OCI-M1 (cell line): Measurements from ENCODE around the gene STK10.

ENCODE experiments used
- DNase-seq: peaks from one replicate; lab custom pipeline; 2025; lab: John Stamatoyannopoulos, UW

STK10 gene

GRCh38 chr5:172188893-172189692, 1.1 kb upstream of the STK10 start:
- no peak for DNase-seq

DNA sequence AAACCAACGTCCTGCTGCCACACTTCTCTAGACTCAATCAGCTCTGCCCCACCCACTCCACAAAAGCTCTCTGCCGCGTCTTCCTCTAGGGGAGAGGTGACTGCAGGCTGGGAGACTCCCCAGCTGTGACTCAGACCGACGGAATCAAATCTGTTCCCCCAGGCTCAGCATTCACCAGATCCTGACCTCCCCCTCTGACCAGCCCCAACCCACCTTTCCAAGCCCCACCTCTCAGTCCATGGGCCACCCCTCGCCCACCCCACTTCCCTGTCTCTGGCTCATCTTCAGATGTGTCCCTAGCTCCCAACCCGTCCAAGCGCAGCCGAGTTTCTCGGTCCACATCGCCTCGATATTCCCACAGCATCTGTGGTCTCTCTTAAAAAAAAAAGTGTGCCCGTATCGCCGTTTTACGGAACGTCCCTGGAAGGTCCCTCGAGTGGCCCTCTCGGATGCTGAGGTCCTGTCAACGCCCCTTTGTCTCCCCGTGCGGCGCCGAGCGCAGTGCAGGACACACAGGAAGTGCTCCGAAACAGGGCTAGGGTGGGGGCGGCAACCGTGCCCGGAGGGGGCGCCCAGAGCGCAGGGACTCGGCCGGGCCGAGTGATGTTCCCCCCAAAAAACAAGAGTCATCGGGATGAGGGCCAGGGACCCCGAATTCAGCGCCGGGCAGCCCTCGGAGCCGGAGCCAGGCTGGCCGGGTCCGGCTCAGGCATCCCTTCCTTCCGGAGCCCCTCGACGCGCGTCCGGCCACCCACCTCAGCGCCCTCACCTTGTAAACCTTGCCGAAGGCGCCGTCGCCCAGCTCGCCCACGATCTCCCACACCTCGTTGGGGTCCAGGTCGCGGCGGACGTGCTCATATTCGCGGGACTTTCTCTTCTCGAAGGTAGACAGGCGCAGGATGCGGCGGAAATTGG, 649 bp downstream of the STK10 start:
- peak; percentile 56 for DNase-seq

GRCh38 chr5:172186114-172186695, 1.8 kb downstream of the STK10 start:
- DNase-seq: no peak

DNA sequence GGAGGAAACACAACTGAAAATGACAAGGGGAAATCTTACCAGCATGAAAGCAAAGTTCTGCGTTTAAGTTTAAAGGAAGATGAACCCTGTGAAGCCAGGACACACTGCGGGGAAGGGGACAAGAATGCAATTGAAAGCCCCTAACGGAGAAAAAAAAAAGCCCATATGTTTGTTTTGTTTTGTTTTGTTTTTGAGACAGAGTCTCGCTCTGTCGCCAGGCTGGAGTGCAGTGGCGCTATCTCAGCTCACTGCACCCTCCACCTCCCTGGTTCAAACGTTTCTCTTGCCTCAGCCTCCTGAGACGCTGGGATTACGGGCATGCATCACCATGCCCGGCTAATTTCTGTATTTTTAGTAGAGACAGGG, 2.9 kb downstream of the STK10 start:
- DNase-seq: no peak

DNA sequence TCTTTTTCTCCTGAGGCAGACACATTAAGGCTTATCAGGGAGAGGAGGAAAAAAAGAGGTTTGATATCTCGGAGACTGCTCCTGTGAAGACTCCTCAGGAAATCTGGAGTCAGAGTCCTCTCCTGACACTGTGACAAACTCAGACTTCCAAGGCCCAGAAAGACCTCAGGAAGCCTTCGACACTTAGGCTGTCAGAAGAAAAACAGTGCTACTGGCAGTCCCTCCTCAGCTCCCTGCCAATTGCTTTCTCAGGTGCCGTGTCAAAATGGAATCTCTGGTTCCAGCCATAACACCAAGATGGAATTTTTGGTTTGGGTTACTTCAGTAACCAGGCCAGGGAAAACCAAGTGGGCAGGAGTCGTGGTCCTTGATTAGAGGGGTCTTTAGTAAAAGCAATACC, 4.1 kb downstream of the STK10 start:
- DNase-seq: no peak

- DNase-seq: no peak
Measured at GRCh38 chr5:172182291-172182690, 5.7 kb downstream of the STK10 start.

GRCh38 chr5:172180936-172181335, 7.1 kb downstream of the STK10 start:
- DNase-seq: no peak

DNA sequence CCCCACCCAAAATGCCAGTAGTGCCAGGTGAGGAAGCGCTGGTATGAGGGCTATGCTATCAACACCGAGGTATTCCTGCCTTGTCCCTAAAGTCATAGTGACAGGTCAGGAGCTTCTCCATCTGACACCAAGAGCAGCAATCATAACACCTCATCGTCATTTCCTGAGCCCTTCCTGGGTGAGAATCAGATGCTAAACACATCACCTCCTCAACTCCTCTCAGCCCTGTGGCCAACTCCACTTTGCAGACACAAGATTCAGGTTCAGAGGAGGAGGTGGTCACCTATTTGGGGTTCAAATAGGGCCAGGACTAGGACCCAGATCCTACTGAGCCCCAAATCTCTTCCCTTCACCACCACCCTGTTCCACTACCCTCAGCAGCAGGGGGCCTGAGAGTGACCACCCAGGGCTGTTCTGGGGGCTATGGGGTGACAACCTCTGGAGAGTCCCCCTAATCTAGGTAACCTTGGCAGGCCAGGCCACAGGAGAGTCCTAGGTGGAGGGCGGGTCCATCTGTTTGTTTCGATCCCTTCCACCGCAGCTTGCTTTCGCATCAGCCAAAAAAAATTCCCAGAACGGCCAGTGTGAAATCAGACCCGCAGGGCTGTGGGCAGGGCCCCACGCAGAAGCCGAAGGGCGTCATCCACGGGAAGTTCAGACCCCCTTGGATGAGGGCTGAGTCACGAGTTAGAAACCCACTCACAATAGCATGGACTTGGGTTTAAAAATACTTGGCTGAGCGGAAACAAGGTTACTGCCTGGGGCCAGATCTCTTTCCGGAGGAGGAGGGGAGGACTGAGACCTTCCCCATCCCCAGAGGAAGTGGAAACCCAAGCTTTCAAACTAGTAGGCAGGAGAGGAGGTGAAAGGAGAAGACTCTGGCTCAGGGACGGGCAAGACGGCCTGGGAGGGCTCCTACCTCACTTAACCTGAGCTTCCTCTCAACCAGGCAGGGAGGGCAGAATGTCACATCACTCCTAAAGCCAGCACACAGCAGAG, 8.7 kb downstream of the STK10 start:
- no peak for DNase-seq

DNA sequence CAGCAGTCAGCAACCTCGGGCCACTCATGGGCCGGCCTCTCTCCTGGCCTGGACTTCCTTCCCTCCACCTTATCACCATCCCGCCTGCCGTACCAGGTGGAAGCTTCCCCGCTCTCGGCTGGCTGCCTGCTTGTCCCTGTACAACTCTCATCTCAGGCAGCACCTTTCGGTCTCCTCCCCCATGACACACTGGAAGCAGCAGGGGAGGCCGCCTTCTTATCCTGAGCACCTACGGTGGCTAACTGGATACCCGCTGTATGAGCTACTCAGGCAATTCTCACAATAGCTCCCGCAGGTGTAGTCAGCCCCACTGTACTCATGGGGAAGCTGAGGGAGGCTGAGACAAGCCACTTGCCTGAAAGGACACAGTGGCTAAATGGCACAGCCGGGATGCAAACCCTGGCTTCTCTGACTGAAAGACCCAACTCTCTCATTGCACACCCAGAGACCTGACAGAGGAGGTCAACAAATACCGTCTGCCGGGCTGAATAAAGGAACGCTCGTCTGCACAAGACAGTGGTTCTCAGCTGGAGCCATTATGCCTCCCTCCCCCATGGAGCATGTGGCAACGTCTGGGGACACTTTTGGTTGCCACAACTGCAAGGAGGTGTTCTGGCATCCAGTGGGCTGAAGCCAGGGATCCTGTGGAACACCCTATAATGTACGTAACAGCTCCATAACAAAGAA, 9.6 kb downstream of the STK10 start:
- DNase-seq: no peak

GRCh38 chr5:172177176-172177575, 10.8 kb downstream of the STK10 start:
- no peak for DNase-seq

GRCh38 chr5:172175263-172175719, 12.7 kb downstream of the STK10 start:
- peak; percentile 75 for DNase-seq

DNA sequence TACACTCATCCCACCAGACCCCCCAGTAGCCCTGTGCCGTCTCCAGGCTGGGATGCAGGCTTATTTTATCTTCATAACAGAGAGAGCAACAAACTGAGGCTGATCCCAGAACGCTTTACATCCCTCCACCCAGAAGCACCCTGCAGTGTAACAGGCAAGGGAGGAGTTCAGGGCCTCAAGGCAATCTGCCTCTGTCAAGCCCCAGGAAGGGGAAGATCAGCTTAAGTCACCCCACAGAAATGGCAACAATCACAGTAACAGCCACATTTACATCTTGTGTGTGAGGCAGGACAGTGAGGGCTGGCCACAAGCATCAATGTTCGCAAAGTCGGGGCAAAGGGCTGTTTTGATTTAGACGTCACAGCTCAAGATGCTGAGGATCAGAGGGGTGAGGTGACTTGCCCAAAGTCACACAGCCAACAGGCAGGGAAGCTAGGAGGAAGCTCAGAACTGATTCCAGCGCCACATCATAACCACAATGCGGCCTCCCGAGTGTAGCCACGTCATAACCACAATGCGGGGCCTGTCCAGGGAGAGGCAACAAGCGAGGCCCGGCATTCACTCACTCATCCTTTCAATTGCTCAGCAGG, 14.4 kb downstream of the STK10 start:
- DNase-seq: peak; percentile 37

GRCh38 chr5:172172912-172173563, 15.0 kb downstream of the STK10 start:
- DNase-seq: no peak

DNA sequence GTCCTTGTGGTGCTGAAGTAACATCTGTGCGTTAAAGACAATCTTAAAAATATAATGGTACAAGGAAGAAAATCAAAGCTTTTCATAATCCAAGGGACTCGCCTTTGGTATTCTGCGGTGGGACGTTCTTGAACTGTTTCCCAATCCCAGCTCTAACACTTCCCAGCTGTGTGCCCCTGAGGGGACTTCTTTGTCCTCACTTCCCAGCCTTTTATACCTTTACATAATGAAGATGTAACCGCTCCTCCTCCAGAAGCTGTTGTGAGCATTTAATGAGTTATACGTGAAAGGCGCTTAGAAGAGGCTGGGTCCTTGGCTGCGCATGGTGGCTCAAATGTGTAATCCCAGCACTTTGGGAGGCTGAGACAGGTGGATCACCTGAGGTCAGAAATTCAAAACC, 16.9 kb downstream of the STK10 start:
- DNase-seq: no peak

- no peak for DNase-seq
Measured at GRCh38 chr5:172170251-172170701, 17.7 kb downstream of the STK10 start.

- no peak for DNase-seq
Measured at GRCh38 chr5:172169216-172169615, 18.8 kb downstream of the STK10 start.

DNA sequence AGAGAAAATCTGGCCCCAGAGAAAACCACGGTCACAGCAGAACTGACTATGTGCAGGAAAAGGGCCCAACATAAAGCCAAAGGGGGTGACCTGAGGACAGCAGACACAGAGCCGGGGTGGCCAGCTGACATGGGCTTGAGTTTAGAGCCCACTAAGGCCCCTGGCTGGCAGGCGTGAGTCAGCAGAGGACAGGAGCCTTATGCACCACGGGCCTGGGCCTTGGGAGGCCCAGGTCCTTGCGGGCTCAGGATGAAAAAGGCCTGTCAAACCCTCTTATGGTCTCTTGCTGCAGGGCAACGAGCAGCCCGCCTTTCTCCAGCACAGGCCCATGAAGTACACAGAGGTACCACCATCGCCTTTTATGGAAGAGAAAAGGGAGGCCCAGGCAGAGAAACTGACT, 19.7 kb downstream of the STK10 start:
- DNase-seq: no peak

DNA sequence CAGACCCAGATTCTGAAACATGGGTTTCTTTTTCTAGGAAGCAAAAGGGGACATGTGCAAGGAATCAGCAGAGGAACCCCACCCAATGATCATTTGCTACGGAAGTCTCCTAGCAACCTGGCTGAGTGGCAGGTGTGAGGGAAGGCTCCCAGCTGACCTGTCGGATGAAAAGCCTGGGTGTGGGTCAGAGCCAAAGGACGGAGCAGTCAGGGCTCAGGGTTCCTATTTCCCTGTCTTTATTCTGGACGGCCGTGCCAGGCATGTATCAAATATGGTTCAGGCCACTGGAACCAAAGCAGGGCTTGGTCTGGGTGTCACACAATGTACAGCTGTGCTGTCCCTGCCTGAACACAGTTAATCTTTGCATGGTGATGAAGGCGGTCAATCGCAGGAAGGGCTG, 20.1 kb downstream of the STK10 start:
- DNase-seq: no peak

DNA sequence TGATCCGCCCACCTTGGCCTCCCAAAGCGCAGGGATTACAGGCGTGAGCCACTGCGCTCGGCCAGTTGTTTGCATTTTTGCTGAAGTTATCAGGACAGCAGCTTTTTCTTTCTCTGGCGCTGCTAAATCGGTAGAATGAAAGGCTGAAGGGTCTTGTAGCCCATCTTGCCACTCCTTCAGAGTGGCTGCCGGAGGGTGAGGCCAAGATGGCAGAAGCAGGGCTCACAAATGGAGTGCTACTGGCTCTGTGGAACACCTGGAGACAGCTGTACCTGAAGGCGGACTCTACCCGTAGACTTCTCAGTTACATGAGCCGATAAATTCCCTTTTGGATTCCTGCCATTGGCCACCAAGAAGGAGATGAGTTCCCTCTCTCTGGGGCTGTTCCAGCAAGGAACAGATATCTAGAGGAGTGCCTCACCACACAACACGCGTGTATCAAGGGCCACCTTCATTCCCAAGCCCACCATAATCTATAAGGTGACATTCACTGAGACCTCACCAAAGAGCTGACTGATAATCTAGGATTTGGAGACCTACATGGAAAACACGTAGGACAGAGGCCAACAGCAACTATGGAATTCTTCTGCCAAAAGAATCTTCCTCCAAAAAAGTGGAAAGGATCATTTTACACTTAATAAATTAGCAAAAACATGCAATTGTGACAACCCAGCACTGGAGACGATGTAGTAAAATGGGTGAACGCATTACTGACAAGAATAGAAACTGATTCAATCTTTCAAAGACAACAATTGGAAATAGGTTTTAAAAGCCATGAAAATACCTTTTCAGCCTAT, 21.8 kb downstream of the STK10 start:
- no peak for DNase-seq
